Measurements from ENCODE around the gene SEC14L2.

- TF ChIP-seq CTCF (IDR thresholded peaks at IDR 0.05) (no peak), POLR2A (IDR thresholded peaks at IDR 0.05) (no peak)
These were observed 16.8 kb upstream of the SEC14L2 start for GRCh38 chr22:30380011-30380410.

All from esophagus squamous epithelium (tissue), 4 donors.